Measurements from ENCODE around the gene BAMBI.

Gene BAMBI

GRCh38 chr10:28692050-28692449 lies 14.7 kb downstream of the BAMBI start:
- Histone ChIP-seq H3K9ac (ENCODE audit: low read length) (no peak overlapping the region), H3K4me3 (ENCODE audit: low read length) (no peak overlapping the region), H3K36me3 (ENCODE audit: control insufficient read depth, insufficient read depth, low read length) (no peaks in the 10 kb centered on the region), H3K4me1 (ENCODE audit: control insufficient read depth, insufficient read depth, low read length) (no peaks in the 10 kb centered on the region), H3K27me3 (ENCODE audit: control insufficient read depth, insufficient read depth, low read length) (no peaks in the 10 kb centered on the region), H3K27ac (ENCODE audit: low read depth, low read length) (no peak overlapping the region)

- Histone ChIP-seq H3K27me3 (ENCODE audit: control insufficient read depth, insufficient read depth, low read length) (no peaks in the 10 kb centered on the region), H3K36me3 (ENCODE audit: control insufficient read depth, insufficient read depth, low read length) (no peaks in the 10 kb centered on the region), H3K4me1 (ENCODE audit: control insufficient read depth, insufficient read depth, low read length) (no peaks in the 10 kb centered on the region), H3K9ac (ENCODE audit: low read length) (no peak overlapping the region), H3K4me3 (ENCODE audit: low read length) (no peak overlapping the region), H3K27ac (ENCODE audit: low read depth, low read length) (no peak overlapping the region)
These were observed 17.2 kb downstream of the BAMBI start for GRCh38 chr10:28694530-28694929.

- Histone ChIP-seq H3K36me3 (ENCODE audit: control insufficient read depth, insufficient read depth, low read length) (no peaks in the 10 kb centered on the region), H3K27ac (ENCODE audit: low read depth, low read length) (no peak overlapping the region), H3K4me3 (ENCODE audit: low read length) (no peak overlapping the region), H3K4me1 (ENCODE audit: control insufficient read depth, insufficient read depth, low read length) (no peaks in the 10 kb centered on the region), H3K9ac (ENCODE audit: low read length) (no peak overlapping the region), H3K27me3 (ENCODE audit: control insufficient read depth, insufficient read depth, low read length) (no peaks in the 10 kb centered on the region)
These were observed 20.8 kb downstream of the BAMBI start for GRCh38 chr10:28698075-28698474.

- no peaks in the 10 kb centered on the region for H3K36me3 ChIP-seq (ENCODE audit: control insufficient read depth, insufficient read depth, low read length)
- no peak overlapping the region for H3K27ac ChIP-seq (ENCODE audit: low read depth, low read length)
- H3K27me3 ChIP-seq (ENCODE audit: control insufficient read depth, insufficient read depth, low read length), result no peaks in the 10 kb centered on the region
- no peak overlapping the region for H3K9ac ChIP-seq (ENCODE audit: low read length)
- no peak overlapping the region for H3K4me3 ChIP-seq (ENCODE audit: low read length)
- H3K4me1 ChIP-seq (ENCODE audit: control insufficient read depth, insufficient read depth, low read length), result no peaks in the 10 kb centered on the region
These were observed 27.3 kb downstream of the BAMBI start for GRCh38 chr10:28704464-28705161.

- Histone ChIP-seq H3K4me1 (ENCODE audit: control insufficient read depth, insufficient read depth, low read length) (no peaks in the 10 kb centered on the region), H3K36me3 (ENCODE audit: control insufficient read depth, insufficient read depth, low read length) (no peaks in the 10 kb centered on the region), H3K9ac (ENCODE audit: low read length) (no peak overlapping the region), H3K4me3 (ENCODE audit: low read length) (no peak overlapping the region), H3K27me3 (ENCODE audit: control insufficient read depth, insufficient read depth, low read length) (no peaks in the 10 kb centered on the region), H3K27ac (ENCODE audit: low read depth, low read length) (no peak overlapping the region)
These were observed 28.2 kb downstream of the BAMBI start for GRCh38 chr10:28705472-28705871.

- no peaks in the 10 kb centered on the region for H3K36me3 ChIP-seq (ENCODE audit: control insufficient read depth, insufficient read depth, low read length)
- H3K27me3 ChIP-seq (ENCODE audit: control insufficient read depth, insufficient read depth, low read length), result peaks cover 3% of the 10 kb centered on the region
- H3K27ac ChIP-seq (ENCODE audit: low read depth, low read length), result no peak overlapping the region
- H3K4me1 ChIP-seq (ENCODE audit: control insufficient read depth, insufficient read depth, low read length), result no peaks in the 10 kb centered on the region
- H3K4me3 ChIP-seq (ENCODE audit: low read length), result no peak overlapping the region
- no peak overlapping the region for H3K9ac ChIP-seq (ENCODE audit: low read length)
These were observed 31.8 kb downstream of the BAMBI start for GRCh38 chr10:28709001-28709710.

GRCh38 chr10:28710202-28710886 lies 33.0 kb downstream of the BAMBI start:
- Histone ChIP-seq H3K9ac (ENCODE audit: low read length) (no peak overlapping the region), H3K4me1 (ENCODE audit: control insufficient read depth, insufficient read depth, low read length) (no peaks in the 10 kb centered on the region), H3K36me3 (ENCODE audit: control insufficient read depth, insufficient read depth, low read length) (no peaks in the 10 kb centered on the region), H3K4me3 (ENCODE audit: low read length) (no peak overlapping the region), H3K27me3 (ENCODE audit: control insufficient read depth, insufficient read depth, low read length) (peaks cover 3% of the 10 kb centered on the region), H3K27ac (ENCODE audit: low read depth, low read length) (no peak overlapping the region)

GRCh38 chr10:28711041-28711440 lies 33.7 kb downstream of the BAMBI start:
- Histone ChIP-seq H3K4me3 (ENCODE audit: low read length) (no peak overlapping the region), H3K4me1 (ENCODE audit: control insufficient read depth, insufficient read depth, low read length) (no peaks in the 10 kb centered on the region), H3K27ac (ENCODE audit: low read depth, low read length) (no peak overlapping the region), H3K27me3 (ENCODE audit: control insufficient read depth, insufficient read depth, low read length) (peaks cover 3% of the 10 kb centered on the region), H3K9ac (ENCODE audit: low read length) (no peak overlapping the region), H3K36me3 (ENCODE audit: control insufficient read depth, insufficient read depth, low read length) (no peaks in the 10 kb centered on the region)

GRCh38 chr10:28711776-28712175 lies 34.5 kb downstream of the BAMBI start:
- Histone ChIP-seq H3K36me3 (ENCODE audit: control insufficient read depth, insufficient read depth, low read length) (no peaks in the 10 kb centered on the region), H3K4me3 (ENCODE audit: low read length) (no peak overlapping the region), H3K27me3 (ENCODE audit: control insufficient read depth, insufficient read depth, low read length) (peaks cover 3% of the 10 kb centered on the region), H3K9ac (ENCODE audit: low read length) (no peak overlapping the region), H3K4me1 (ENCODE audit: control insufficient read depth, insufficient read depth, low read length) (no peaks in the 10 kb centered on the region), H3K27ac (ENCODE audit: low read depth, low read length) (no peak overlapping the region)

GRCh38 chr10:28713626-28714352 lies 36.5 kb downstream of the BAMBI start:
- H3K4me3 ChIP-seq (ENCODE audit: low read length), result no peak overlapping the region
- H3K9ac ChIP-seq (ENCODE audit: low read length), result no peak overlapping the region
- H3K36me3 ChIP-seq (ENCODE audit: control insufficient read depth, insufficient read depth, low read length), result no peaks in the 10 kb centered on the region
- H3K27ac ChIP-seq (ENCODE audit: low read depth, low read length), result no peak overlapping the region
- H3K4me1 ChIP-seq (ENCODE audit: control insufficient read depth, insufficient read depth, low read length), result no peaks in the 10 kb centered on the region
- H3K27me3 ChIP-seq (ENCODE audit: control insufficient read depth, insufficient read depth, low read length), result peaks cover 3% of the 10 kb centered on the region

GRCh38 chr10:28714401-28715053 lies 37.2 kb downstream of the BAMBI start:
- Histone ChIP-seq H3K27me3 (ENCODE audit: control insufficient read depth, insufficient read depth, low read length) (peaks cover 3% of the 10 kb centered on the region), H3K4me1 (ENCODE audit: control insufficient read depth, insufficient read depth, low read length) (no peaks in the 10 kb centered on the region), H3K36me3 (ENCODE audit: control insufficient read depth, insufficient read depth, low read length) (no peaks in the 10 kb centered on the region), H3K27ac (ENCODE audit: low read depth, low read length) (no peak overlapping the region), H3K9ac (ENCODE audit: low read length) (no peak overlapping the region), H3K4me3 (ENCODE audit: low read length) (no peak overlapping the region)

- Histone ChIP-seq H3K4me3 (ENCODE audit: low read length) (no peak overlapping the region), H3K36me3 (ENCODE audit: control insufficient read depth, insufficient read depth, low read length) (no peaks in the 10 kb centered on the region), H3K4me1 (ENCODE audit: control insufficient read depth, insufficient read depth, low read length) (no peaks in the 10 kb centered on the region), H3K9ac (ENCODE audit: low read length) (no peak overlapping the region), H3K27me3 (ENCODE audit: control insufficient read depth, insufficient read depth, low read length) (peaks cover 3% of the 10 kb centered on the region), H3K27ac (ENCODE audit: low read depth, low read length) (no peak overlapping the region)
These were observed 37.9 kb downstream of the BAMBI start for GRCh38 chr10:28715246-28715645.
